NCI-H187 treated with DMSO at 0.1 percent for 48 hours (cell line): Measurements from ENCODE around the gene TOM1.
"Not testable (repeated sequence)": the region's sequence is repeated elsewhere in the genome, so short reads cannot be mapped to it uniquely, and the experiment has no call there.

Experiments used
- DNase-seq: peaks from one replicate; lab custom pipeline; 2025; lab: John Stamatoyannopoulos, UW

TOM1 gene

DNA sequence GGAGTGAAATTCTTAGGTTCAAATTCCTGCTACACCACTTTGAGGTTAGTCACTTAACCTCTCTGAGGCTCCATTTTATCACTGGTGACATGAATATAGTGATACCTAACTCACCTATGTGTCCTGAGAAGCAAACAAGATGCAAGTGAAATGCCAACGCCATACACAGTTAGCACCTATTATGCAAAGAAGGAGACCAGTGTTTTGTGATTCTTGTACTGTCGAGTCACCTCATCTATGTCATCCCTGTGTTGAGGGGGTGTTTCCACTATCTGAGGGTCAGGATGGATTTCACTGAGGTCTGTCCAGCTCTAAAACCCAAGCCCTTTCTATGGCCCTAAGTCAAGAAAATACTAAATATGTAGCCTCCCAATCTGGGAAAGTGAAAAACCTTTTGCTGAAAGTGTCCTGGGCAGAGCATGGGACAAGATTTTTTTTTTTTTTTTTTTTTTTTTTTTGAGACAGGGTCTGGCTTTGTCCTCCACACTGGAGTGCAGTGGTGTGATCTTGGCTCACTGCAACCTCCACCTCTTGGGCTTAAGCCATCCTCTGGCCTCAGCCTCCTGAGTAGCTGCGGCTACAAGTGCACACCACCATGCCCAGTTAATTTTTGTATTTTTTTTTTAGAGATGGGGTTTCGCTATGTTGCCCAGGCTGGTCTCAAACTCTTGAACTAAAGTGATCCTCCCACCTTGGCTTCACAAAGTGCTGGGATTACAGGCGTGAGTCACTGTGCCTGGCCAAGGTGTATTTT, 95.3 kb downstream of the TOM1 start:
- DNase-seq = no peak

DNA sequence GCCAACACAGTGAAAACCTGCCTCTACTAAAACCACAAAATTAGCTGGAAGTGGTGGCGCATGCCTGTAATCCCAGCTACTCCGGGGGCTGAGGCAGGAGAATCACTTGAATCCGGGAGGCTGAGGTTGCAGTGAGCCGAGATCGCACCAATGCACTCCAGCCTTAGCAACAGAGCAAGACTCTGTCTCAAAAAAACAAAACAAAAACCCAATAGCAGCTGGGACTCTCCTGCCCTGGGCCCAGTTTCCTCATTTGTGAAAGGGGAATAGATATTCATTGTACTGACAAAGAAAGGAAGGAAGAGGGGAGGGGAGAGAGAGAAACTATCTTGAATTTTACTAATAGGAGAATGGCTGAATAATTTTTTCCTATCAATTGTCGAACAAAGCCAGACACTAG, 96.9 kb downstream of the TOM1 start:
- not testable (repeated sequence) for DNase-seq

DNA sequence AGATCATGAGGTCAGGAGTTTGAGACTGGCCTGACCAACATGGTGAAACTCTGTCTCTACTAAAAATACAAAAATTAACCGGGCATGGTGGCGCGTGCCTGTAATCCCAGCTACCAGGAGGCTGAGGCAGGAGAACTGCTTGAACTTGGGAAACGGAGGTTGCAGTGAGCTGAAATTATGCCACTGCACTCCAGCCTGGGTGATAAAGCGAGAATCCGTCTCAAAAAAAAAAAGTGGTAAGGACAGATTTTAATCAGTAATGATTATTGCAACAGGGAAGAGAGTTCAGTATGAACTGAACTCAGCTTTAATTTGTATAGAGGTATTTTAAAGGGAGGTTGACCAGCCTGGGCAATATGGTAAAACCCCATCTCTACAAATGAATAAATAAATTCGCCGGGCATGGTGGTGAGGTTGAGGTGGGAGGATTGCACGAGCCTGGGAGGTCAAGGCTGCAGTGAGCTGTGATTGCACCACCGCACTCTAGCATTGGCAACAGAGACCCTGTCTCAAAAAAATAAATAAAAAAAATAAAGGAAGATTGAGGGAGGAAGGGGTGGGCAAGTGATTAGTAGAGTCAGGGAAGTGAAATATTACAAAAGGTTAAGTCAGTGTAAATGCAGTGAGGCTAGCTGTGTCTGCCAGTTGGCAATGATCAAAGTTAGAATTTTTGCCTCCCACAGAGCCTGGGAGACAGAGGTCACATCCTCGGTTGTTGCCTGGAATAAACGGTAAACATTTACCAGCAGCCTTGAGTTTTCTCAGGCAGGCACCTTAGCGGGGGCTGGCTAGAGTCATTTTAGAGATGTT, 97.6 kb downstream of the TOM1 start:
- DNase-seq = no peak
